ENCODE data around the gene PRG3. TPM values are rescaled to one million over a fixed set of nuclear protein-coding genes. Genes with fewer than 3 reads are reported as not detected.

The PRG3 gene
- total and polyA plus RNA-seq, 2 of the 13 experiments (the other 11 are each of a cell fraction or from before 2014, with no cell fraction given), result not detected

- no peak for TF ChIP-seq ZGPAT (CRISPR knock-in tag; IDR thresholded peaks at IDR 0.05)
- TF ChIP-seq SIX4 (CRISPR knock-in tag; IDR thresholded peaks at IDR 0.05), result no peak
- TF ChIP-seq HMGXB4 (CRISPR knock-in tag; IDR thresholded peaks at IDR 0.05; ENCODE audit: borderline replicate concordance in 1 of 2, low read depth in 1 of 2), result no peak
- TF ChIP-seq KMT2A (CRISPR knock-in tag; IDR thresholded peaks at IDR 0.05), result no peak
- no peak for TF ChIP-seq MYC (CRISPR knock-in tag; IDR thresholded peaks at IDR 0.05; ENCODE audit: borderline replicate concordance)
- TF ChIP-seq MTA1 (CRISPR knock-in tag; IDR thresholded peaks at IDR 0.05; ENCODE audit: borderline replicate concordance), result no peak
- TF ChIP-seq, protein P1, sequence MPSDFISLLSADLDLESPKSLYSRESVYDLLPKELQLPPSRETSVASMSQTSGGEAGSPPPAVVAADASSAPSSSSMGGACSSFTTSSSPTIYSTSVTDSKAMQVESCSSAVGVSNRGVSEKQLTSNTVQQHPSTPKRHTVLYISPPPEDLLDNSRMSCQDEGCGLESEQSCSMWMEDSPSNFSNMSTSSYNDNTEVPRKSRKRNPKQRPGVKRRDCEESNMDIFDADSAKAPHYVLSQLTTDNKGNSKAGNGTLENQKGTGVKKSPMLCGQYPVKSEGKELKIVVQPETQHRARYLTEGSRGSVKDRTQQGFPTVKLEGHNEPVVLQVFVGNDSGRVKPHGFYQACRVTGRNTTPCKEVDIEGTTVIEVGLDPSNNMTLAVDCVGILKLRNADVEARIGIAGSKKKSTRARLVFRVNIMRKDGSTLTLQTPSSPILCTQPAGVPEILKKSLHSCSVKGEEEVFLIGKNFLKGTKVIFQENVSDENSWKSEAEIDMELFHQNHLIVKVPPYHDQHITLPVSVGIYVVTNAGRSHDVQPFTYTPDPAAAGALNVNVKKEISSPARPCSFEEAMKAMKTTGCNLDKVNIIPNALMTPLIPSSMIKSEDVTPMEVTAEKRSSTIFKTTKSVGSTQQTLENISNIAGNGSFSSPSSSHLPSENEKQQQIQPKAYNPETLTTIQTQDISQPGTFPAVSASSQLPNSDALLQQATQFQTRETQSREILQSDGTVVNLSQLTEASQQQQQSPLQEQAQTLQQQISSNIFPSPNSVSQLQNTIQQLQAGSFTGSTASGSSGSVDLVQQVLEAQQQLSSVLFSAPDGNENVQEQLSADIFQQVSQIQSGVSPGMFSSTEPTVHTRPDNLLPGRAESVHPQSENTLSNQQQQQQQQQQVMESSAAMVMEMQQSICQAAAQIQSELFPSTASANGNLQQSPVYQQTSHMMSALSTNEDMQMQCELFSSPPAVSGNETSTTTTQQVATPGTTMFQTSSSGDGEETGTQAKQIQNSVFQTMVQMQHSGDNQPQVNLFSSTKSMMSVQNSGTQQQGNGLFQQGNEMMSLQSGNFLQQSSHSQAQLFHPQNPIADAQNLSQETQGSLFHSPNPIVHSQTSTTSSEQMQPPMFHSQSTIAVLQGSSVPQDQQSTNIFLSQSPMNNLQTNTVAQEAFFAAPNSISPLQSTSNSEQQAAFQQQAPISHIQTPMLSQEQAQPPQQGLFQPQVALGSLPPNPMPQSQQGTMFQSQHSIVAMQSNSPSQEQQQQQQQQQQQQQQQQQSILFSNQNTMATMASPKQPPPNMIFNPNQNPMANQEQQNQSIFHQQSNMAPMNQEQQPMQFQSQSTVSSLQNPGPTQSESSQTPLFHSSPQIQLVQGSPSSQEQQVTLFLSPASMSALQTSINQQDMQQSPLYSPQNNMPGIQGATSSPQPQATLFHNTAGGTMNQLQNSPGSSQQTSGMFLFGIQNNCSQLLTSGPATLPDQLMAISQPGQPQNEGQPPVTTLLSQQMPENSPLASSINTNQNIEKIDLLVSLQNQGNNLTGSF (CRISPR knock-in tag; IDR thresholded peaks at IDR 0.05), result no peak
- TF ChIP-seq NCOA5 (CRISPR knock-in tag; IDR thresholded peaks at IDR 0.05), result no peak
- no peak for TF ChIP-seq PBX3 (CRISPR knock-in tag; IDR thresholded peaks at IDR 0.05; ENCODE audit: borderline replicate concordance)
- no peak for TF ChIP-seq ZKSCAN1 (IDR thresholded peaks at IDR 0.05; ENCODE audit: low read length)
- TF ChIP-seq NCOA1 (CRISPR knock-in tag; IDR thresholded peaks at IDR 0.05), result no peak
- TF ChIP-seq ZFP36 (IDR thresholded peaks at IDR 0.05; ENCODE audit: borderline replicate concordance, low read depth, low read length, partially characterized antibody), result no peak
- no peak for TF ChIP-seq SKIL (CRISPR knock-in tag; IDR thresholded peaks at IDR 0.05; ENCODE audit: borderline replicate concordance)
- TF ChIP-seq ZNF569 (CRISPR knock-in tag; IDR thresholded peaks at IDR 0.05; ENCODE audit: borderline replicate concordance), result no peak
- TF ChIP-seq ZKSCAN8 (CRISPR knock-in tag; IDR thresholded peaks at IDR 0.05; ENCODE audit: borderline replicate concordance), result no peak
These were observed 39.6 kb downstream of the PRG3 start (continued) for GRCh38 chr11:57341250-57341808.

Measured in HepG2 (cell line).